Inflammatory macrophage treated with lipopolysaccharide for 4 hours (primary cell): ENCODE results near the gene SMYD3.

Source experiments
- DNase-seq: peaks from one replicate; pipeline ENCODE4 v3.0.0-alpha.2; 2020

The SMYD3 gene

GRCh38 chr1:246128494-246129069 lies 378.5 kb downstream of the SMYD3 start:
- no peak for DNase-seq

GRCh38 chr1:246126580-246126979 lies 380.5 kb downstream of the SMYD3 start:
- DNase-seq = no peak

- DNase-seq = no peak
Measured at GRCh38 chr1:246122071-246122470, 385.0 kb downstream of the SMYD3 start.

GRCh38 chr1:246121533-246121932 lies 385.5 kb downstream of the SMYD3 start:
- no peak for DNase-seq

GRCh38 chr1:246117066-246117791 lies 389.9 kb downstream of the SMYD3 start:
- peak; percentile 51 for DNase-seq

- no peak for DNase-seq
Measured at GRCh38 chr1:246114369-246114768, 392.7 kb downstream of the SMYD3 start.

- peak; percentile 36 for DNase-seq
Measured at GRCh38 chr1:246113555-246114095, 393.5 kb downstream of the SMYD3 start.

- peak; percentile 19 for DNase-seq
Measured at GRCh38 chr1:246111570-246111969, 395.5 kb downstream of the SMYD3 start.

- DNase-seq = no peak
Measured at GRCh38 chr1:246110343-246111219, 396.5 kb downstream of the SMYD3 start.

GRCh38 chr1:246108278-246108925 lies 398.7 kb downstream of the SMYD3 start:
- DNase-seq = no peak

- peak; percentile 3 for DNase-seq
Measured at GRCh38 chr1:246107516-246108277, 399.4 kb downstream of the SMYD3 start.

GRCh38 chr1:246106342-246106763 lies 400.7 kb downstream of the SMYD3 start:
- peak; percentile 21 for DNase-seq

- no peak for DNase-seq
Measured at GRCh38 chr1:246104927-246105326, 402.2 kb downstream of the SMYD3 start.

GRCh38 chr1:246099570-246099969 lies 407.5 kb downstream of the SMYD3 start:
- DNase-seq = no peak

GRCh38 chr1:246096356-246096755 lies 410.7 kb downstream of the SMYD3 start:
- no peak for DNase-seq

GRCh38 chr1:246095443-246095842 lies 411.6 kb downstream of the SMYD3 start:
- DNase-seq = no peak

GRCh38 chr1:246093230-246093629 lies 413.8 kb downstream of the SMYD3 start:
- DNase-seq = no peak

- DNase-seq = peak; percentile 31
Measured at GRCh38 chr1:246092136-246092535, 414.9 kb downstream of the SMYD3 start.

GRCh38 chr1:246091477-246091876 lies 415.6 kb downstream of the SMYD3 start:
- no peak for DNase-seq

- no peak for DNase-seq
Measured at GRCh38 chr1:246086191-246086590, 420.9 kb downstream of the SMYD3 start.

- DNase-seq = no peak
Measured at GRCh38 chr1:246083416-246083815, 423.7 kb downstream of the SMYD3 start.
